Measurements from ENCODE around the gene GSG1L. TPM values are rescaled to one million over a fixed set of nuclear protein-coding genes. Genes with fewer than 3 reads are reported as not detected.

The GSG1L gene
- polyA plus RNA-seq, 1 donor (not counting 4 experiments of a cell fraction or from before 2014, with no cell fraction given) = not detected

DNA sequence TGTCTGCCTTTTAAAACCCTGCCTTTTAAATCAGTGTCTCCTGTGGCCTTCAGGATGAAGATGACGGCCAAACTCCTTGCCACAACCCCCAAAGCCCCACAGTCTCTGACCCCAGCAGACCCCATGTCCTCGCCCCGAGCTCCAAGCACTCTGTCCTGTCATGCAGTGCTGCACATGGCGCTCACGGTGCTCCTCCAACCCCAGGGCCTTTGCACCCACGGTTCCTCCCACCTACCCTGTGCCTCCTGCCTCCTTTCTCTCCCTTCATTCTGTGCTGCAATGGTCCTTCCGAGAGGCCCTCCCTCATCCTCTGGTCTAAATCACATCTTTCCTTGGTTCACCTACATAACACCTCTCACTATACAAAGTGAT is 278.2 kb downstream of the GSG1L start:
- H3K4me1 ChIP-seq (ENCODE audit: control insufficient read depth, extremely low read depth, insufficient read depth, low read length) = no peaks in the 10 kb centered on the region
- H3K27ac ChIP-seq (ENCODE audit: control insufficient read depth, insufficient read depth, low read length) = no peak overlapping the region
- no peak overlapping the region for H3K9ac ChIP-seq (ENCODE audit: control insufficient read depth, extremely low read depth, insufficient read depth, low read length)
- no peak overlapping the region for H3K4me3 ChIP-seq (ENCODE audit: control insufficient read depth in 2 of 3, extremely low read depth in 1 of 3, insufficient read depth in 2 of 3, low read depth in 1 of 3, low read length in 3 of 3)
- no peaks in the 10 kb centered on the region for H3K9me3 ChIP-seq (ENCODE audit: control insufficient read depth, low read depth, low read length)
- H3K9me1 ChIP-seq (ENCODE audit: control insufficient read depth, extremely low read depth, insufficient read depth, low read length) = no peaks in the 10 kb centered on the region
- FAIRE-seq (no peak), DNase-seq (ENCODE audit: low read depth, low spot score) (no peak)
- no peaks in the 10 kb centered on the region for H4K20me1 ChIP-seq (ENCODE audit: control insufficient read depth, extremely low read depth, insufficient read depth, low read length)
- no peak overlapping the region for H3K4me2 ChIP-seq (ENCODE audit: control insufficient read depth, extremely low read depth, insufficient read depth, low read depth, low read length)
- TF ChIP-seq, protein P1, sequence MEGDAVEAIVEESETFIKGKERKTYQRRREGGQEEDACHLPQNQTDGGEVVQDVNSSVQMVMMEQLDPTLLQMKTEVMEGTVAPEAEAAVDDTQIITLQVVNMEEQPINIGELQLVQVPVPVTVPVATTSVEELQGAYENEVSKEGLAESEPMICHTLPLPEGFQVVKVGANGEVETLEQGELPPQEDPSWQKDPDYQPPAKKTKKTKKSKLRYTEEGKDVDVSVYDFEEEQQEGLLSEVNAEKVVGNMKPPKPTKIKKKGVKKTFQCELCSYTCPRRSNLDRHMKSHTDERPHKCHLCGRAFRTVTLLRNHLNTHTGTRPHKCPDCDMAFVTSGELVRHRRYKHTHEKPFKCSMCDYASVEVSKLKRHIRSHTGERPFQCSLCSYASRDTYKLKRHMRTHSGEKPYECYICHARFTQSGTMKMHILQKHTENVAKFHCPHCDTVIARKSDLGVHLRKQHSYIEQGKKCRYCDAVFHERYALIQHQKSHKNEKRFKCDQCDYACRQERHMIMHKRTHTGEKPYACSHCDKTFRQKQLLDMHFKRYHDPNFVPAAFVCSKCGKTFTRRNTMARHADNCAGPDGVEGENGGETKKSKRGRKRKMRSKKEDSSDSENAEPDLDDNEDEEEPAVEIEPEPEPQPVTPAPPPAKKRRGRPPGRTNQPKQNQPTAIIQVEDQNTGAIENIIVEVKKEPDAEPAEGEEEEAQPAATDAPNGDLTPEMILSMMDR (optimal IDR thresholded peaks at IDR 0.05 in 1 of 3, IDR thresholded peaks at IDR 0.05 in 1 of 3, conservative IDR thresholded peaks at IDR 0.05 in 1 of 3; ENCODE audit: extremely low read depth in 1 of 3, insufficient read depth in 2 of 3, low read length in 3 of 3) = no peak
- no peak for TF ChIP-seq EZH2 (IDR thresholded peaks at IDR 0.05; ENCODE audit: low read length)
- dilution Hi-C loops (cut with MboI; ENCODE audit: extremely low pct_ligation_motif_present, low sequenced_read_pairs) = no loop called here
- no peak overlapping the region for H2AFZ ChIP-seq (ENCODE audit: control insufficient read depth, low read length)
- H3K36me3 ChIP-seq (ENCODE audit: control insufficient read depth in 2 of 2, extremely low read depth in 1 of 2, insufficient read depth in 2 of 2, low read length in 2 of 2) = no peaks in the 10 kb centered on the region
- no peaks in the 10 kb centered on the region for H3K27me3 ChIP-seq (ENCODE audit: control insufficient read depth, extremely low read depth, insufficient read depth, low read length)
- H3K79me2 ChIP-seq (ENCODE audit: control insufficient read depth, insufficient read depth, low read length) = no peaks in the 10 kb centered on the region

- Histone ChIP-seq H3K79me2 (ENCODE audit: control insufficient read depth, insufficient read depth, low read length) (no peaks in the 10 kb centered on the region), H3K4me3 (ENCODE audit: control insufficient read depth in 2 of 3, extremely low read depth in 1 of 3, insufficient read depth in 2 of 3, low read depth in 1 of 3, low read length in 3 of 3) (no peak overlapping the region), H3K9ac (ENCODE audit: control insufficient read depth, extremely low read depth, insufficient read depth, low read length) (no peak overlapping the region), H3K27me3 (ENCODE audit: control insufficient read depth, extremely low read depth, insufficient read depth, low read length) (no peaks in the 10 kb centered on the region), H3K9me1 (ENCODE audit: control insufficient read depth, extremely low read depth, insufficient read depth, low read length) (no peaks in the 10 kb centered on the region), H3K36me3 (ENCODE audit: control insufficient read depth in 2 of 2, extremely low read depth in 1 of 2, insufficient read depth in 2 of 2, low read length in 2 of 2) (no peaks in the 10 kb centered on the region), H3K4me1 (ENCODE audit: control insufficient read depth, extremely low read depth, insufficient read depth, low read length) (no peaks in the 10 kb centered on the region), H4K20me1 (ENCODE audit: control insufficient read depth, extremely low read depth, insufficient read depth, low read length) (no peaks in the 10 kb centered on the region), H3K4me2 (ENCODE audit: control insufficient read depth, extremely low read depth, insufficient read depth, low read depth, low read length) (no peak overlapping the region), H3K27ac (ENCODE audit: control insufficient read depth, insufficient read depth, low read length) (no peak overlapping the region), H3K9me3 (ENCODE audit: control insufficient read depth, low read depth, low read length) (no peaks in the 10 kb centered on the region), H2AFZ (ENCODE audit: control insufficient read depth, low read length) (no peak overlapping the region)
- dilution Hi-C loops (cut with MboI; ENCODE audit: extremely low pct_ligation_motif_present, low sequenced_read_pairs) = no loop called here
- TF ChIP-seq EZH2 (IDR thresholded peaks at IDR 0.05; ENCODE audit: low read length) = no peak
- FAIRE-seq (no peak), DNase-seq (ENCODE audit: low read depth, low spot score) (no peak)
Measured at GRCh38 chr16:27784351-27785306, 278.9 kb downstream of the GSG1L start.

Data from keratinocyte (primary cell).